ENCODE measurements around the gene ADCK2.
"Not testable (repeated sequence)": the region's sequence is repeated elsewhere in the genome, so short reads cannot be mapped to it uniquely, and the experiment has no call there.

Gene ADCK2

DNA sequence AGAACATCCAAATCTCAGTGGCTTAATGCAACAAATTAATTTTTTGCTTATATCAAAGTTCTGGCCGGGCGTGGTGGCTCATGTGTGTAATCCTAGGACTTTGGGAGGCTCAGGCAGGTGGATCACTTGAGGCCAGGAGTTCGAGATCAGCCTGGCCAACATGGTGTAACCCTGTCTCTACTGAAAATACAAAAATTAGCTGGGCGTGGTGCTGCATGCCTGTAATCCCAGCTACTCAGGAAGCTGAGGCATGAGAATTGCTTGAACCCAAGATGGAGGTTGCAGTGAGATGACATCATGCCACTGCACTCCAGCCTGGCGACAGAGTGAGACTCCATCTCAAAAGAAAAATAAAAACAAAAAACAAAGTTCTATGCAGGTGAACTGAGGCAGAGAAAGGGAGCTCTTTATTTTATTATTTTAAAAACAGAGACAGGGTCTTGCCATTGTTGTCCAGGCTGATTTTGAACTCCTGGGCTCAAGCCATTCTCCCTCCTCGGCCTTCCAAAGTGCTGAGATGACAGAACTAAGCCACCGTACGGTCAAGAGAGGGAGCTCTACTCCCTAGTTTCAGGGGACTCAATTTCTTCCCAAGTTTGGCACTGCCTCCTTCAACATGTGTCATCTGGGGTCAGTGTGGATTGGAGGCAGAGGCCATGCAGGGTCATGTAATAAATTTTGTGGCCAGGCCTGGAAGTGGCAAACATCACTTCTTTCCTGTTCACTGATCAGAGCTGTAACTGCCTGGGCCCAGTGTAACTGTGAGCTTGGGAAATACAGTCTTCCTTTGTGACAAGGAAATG lies 2.4 kb downstream of the ADCK2 start:
- DNase-seq, result no peak

- no peak for DNase-seq
Measured at GRCh38 chr7:140675726-140676125, 3.0 kb downstream of the ADCK2 start.

GRCh38 chr7:140676306-140676705 lies 3.6 kb downstream of the ADCK2 start:
- no peak for DNase-seq

- not testable (repeated sequence) for DNase-seq
Measured at GRCh38 chr7:140676956-140677355, 4.2 kb downstream of the ADCK2 start.

- DNase-seq, result no peak
Measured at GRCh38 chr7:140677496-140677895, 4.8 kb downstream of the ADCK2 start.

DNA sequence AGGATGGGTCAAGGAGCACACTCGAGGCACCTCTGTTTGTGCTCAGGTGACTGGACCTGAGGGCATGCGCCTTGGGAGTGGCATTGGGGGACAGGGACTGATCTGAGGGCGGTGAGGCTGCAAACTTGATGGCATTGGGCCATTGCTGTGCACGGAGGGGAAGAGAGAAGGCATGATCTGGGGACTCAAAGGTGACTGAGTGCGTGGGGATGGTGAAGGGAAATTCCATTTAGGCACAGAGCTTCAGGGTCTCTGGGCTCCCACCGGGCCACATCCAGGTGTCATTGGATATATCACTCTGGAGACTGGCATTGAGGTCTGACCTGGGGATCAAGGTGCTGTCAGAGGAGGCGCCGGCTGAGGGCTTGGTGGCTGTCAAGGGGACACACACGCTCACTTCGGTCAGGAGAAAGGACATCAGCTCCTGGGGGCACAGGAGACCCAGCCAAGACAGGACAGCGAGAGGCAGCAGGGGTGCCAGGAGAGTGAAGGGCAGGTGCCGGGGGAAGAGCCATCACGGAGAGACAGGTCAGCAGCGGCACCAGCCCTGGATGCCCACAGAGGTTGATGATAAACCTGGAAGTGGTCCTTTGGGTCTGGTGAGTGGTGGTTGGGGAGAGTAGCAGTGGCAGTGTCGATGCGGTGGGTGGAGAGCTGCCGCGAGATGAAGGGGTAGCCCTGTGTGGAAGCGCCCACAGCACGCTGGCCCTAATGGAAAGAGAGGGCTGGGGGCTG lies 5.5 kb downstream of the ADCK2 start:
- no peak for DNase-seq

- DNase-seq, result no peak
Measured at GRCh38 chr7:140678816-140679130, 6.0 kb downstream of the ADCK2 start.

GRCh38 chr7:140679186-140679585 lies 6.4 kb downstream of the ADCK2 start:
- DNase-seq, result no peak

- DNase-seq, result no peak
Measured at GRCh38 chr7:140680886-140681285, 8.1 kb downstream of the ADCK2 start.

- DNase-seq, result no peak
Measured at GRCh38 chr7:140681766-140682165, 9.0 kb downstream of the ADCK2 start.

GRCh38 chr7:140683657-140684056 lies 10.9 kb downstream of the ADCK2 start:
- no peak for DNase-seq

DNA sequence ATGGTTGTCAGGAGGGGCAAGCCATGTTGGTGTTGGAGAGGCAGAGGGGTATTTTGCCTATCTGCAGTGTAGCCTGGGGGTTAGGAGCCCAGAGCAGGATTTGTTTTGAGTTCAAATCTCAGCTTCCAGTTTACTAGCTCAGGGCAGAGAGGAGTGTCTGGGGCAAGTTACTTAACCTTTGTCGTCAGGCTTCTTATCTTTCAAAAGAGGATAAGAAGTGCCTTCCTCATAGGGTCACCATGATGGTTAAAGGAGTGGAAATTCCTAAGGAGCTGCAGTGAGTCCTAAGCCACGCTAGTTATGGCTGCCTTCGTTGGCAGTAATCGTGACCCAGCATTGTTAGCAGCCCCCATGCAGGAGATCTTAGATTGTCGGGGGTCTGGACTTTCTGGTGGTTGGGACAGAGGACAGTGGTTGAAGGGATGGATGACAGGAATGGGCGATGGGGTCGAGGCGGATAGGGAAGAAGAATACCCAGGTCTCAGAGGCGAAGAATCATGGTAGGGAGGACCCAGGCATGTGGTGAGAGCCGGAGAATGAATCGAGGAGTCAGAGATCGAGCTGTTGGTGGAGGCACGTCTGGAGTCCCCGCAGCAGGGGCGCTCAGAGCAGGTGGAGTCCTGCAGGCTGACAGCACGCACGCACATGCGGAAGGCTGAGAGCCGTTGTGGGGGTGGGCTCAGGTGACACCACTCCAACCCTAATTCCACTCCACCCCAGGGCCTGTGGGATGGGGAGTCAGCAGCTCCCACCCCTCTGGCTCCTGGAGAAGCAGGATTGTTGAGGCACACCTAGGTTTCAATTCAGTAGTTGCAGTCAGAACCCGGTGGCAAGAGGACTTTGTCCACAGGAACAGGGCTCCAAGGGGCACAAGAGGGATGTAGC lies 11.6 kb downstream of the ADCK2 start:
- no peak for DNase-seq

DNA sequence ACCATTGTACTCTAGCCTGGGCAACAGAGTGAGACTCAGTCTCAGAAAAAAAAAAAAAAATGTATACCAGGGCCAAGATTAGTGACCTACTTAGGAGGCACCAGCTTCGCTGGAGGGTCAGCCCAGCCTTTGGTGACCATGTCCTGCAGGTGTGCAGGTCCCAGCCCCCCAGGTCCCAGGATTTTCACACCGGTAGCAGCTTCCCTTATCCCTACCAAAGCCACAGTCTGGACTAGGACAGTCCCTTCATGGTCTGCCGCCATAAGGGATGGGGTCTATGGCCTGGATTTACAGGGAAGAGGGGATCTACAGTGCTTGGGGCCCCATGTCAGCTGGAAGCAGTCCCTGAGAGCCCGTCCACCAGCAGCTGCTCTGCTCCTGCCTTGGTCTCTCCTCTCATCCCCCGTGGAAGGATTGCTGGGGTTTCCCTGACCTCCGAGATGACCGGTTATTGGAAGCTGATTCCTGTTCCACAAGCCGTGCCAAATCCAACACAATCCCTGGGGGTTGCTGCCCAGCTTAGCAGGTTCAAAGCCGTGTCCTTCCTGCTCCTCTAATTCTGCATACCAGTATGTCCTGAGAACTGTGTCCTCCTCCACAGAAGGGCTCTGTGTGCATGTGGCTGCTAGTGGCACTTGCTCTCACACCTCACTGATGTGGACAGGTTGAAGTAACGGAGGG lies 12.8 kb downstream of the ADCK2 start:
- no peak for DNase-seq

- DNase-seq, result no peak
Measured at GRCh38 chr7:140686921-140687320, 14.2 kb downstream of the ADCK2 start.

DNA sequence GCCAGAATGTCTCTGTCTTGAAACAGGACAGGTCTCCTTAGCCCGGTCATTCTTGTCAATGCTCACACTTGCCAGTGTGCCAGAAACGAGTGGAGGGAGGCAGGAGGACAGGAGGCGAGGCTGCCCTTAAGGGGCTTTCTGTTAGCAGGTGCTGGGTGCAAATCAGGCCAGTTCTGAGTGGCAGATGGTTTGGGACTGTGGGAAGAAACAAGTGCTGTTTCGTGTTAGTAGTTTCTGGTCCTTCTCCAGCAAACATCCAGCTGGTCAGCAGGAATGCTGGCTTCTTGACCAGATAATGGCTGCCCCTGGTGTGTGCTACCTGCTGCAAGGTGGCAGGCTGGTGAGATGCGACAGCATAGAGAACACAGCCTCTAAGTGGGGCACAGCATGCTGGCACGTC lies 15.6 kb downstream of the ADCK2 start:
- DNase-seq, result no peak

DNA sequence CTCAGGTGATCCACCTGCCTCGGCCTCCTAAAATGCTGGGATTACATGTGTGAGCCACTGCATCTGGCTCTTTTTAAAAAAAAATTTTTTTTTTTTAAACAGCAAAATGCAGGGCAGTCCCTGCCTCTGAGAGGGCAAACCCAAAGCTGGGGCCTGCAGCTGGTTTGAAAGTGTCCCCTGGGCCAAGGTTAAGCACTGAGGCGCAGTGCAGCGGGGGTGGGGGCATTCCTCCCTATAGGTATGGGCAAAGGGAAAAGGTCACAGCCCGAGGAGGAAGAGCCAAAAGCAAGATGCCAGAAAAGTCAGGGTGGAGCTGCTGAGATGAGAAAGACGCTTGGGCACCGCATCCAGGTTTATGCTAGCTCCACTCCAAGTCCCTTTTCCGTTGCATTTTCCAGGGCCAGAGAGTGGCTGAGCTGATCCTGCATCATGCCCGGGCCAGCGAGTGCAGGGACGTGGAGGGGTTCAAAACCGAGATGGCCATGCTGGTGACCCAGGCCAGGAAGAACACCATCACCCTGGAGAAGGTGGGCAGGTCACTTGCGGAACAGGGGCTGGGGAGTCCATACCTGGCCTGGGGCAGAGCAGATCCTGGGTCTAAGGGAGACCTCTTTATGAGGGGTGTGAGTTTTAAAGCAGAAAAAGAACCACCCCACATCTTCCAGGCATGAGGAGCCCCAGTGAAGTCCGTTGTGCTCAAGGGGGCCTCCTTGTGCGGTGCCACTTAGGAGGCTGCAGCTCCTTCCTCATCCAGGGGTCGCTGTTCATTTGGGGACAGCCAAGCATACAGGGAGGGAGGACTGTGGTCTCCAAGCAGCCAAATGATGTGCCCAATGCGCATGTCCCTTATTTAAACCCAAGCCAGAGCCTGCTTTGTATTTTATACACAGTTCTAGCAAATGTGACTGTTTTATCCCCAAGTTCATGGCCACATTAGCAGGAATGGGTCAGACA lies 16.7 kb downstream of the ADCK2 start:
- DNase-seq, result no peak

- no peak for DNase-seq
Measured at GRCh38 chr7:140691376-140692045, 18.8 kb downstream of the ADCK2 start.

- not testable (repeated sequence) for DNase-seq
Measured at GRCh38 chr7:140693849-140694248, 21.1 kb downstream of the ADCK2 start.

DNA sequence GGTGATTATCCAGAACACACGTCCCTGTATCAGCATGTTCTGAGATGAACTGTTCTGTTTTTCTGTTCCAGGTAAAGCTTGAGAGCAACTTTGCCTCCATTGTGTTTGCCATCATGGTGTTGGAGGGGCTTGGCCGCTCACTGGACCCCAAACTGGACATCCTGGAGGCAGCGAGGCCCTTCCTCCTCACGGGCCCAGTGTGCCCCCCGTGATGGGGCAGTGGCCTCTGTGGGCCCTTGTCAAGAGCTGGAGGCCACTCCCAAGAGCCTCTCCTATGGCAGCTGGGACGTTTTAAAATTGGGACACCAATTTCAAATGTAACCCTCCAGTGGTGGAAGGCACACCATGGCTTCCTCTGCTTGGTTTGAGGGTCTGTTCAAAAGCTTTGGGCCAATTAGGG lies 21.8 kb downstream of the ADCK2 start:
- no peak for DNase-seq

DNA sequence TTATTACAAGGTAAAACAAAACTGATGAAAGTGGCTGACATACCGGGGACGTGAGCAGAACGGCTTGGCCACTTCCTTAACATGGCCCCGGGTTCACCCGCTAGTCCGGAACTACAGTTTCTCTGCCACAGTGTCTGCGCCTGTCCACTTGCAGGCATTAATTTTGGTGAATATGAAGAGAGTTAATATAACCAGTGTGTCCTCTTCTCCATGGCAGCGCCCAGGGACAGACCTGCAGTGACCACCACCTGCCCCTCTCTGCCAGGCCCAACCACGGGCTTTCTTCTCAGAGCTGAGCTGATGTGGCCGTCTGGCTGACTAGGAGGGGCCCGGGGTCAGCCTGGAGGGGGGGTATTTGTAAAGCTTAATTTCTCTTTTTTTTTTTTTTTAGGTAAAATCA lies 22.6 kb downstream of the ADCK2 start:
- no peak for DNase-seq

DNA sequence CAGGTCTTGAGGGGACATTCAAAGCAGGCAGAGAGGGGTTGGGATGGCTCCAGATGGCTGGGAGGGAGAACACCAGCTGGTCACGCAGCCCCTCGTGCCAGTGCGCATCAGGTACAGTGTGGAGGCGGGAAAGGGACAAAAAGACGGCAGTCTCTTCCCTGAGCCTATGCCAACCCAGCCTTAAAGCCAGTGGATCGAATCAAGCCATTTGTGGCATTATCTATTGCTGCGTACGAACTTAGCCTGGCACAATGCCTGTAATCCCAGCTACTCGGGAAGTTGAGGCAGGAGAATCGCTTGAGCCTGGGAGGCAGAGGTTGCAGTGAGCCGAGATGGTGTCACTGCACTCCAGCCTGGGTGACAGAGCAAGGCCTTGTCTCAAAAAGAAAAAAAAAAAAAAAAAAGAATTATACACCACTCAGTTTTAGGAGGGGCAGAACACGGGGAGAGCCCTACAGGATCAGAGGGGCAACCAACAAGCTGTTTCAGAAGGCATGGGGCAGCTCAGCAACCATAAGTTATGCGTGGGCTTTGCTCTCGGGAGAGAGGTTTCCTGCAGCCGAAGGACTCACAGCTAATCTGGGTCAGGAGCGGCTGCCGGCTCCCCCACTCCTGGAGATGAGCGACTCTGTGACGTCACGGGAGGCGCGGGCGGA lies 23.4 kb downstream of the ADCK2 start:
- peak; percentile 97 for DNase-seq
